Forelimb muscle (tissue), 1 donor: ENCODE measurements around the gene PRKAA1. TPM values are rescaled to one million over a fixed set of nuclear protein-coding genes. Genes with fewer than 3 reads are reported as not detected.

Experiments used
- DNase-seq: peaks from one replicate; pipeline ENCODE4 v3.0.0-alpha.2; 2013; ENCODE audit warnings: low read depth
- polyA plus RNA-seq: library from polyadenylated mRNA; unstranded; fragments of 120-200 nt; gene quantifications from one replicate; pipeline ENCODE4 v1.2.1, GENCODE V29; 2013; ENCODE audit not compliant: insufficient read length

PRKAA1 gene
- polyA plus RNA-seq, 1 donor: 31.9 TPM

- DNase-seq: no peak
These were observed 16.2 kb downstream of the PRKAA1 start for GRCh38 chr5:40781843-40782409.

GRCh38 chr5:40780858-40781257, 17.3 kb downstream of the PRKAA1 start:
- DNase-seq: no peak

- DNase-seq: no peak
These were observed 18.0 kb downstream of the PRKAA1 start for GRCh38 chr5:40780199-40780598.

- no peak for DNase-seq
These were observed 18.6 kb downstream of the PRKAA1 start for GRCh38 chr5:40779561-40779960.

GRCh38 chr5:40778133-40778532, 20.0 kb downstream of the PRKAA1 start:
- no peak for DNase-seq

GRCh38 chr5:40776658-40776977, 21.6 kb downstream of the PRKAA1 start:
- DNase-seq: no peak

- DNase-seq: no peak
These were observed 22.1 kb downstream of the PRKAA1 start for GRCh38 chr5:40775846-40776657.

GRCh38 chr5:40775085-40775845, 22.9 kb downstream of the PRKAA1 start:
- DNase-seq: no peak

GRCh38 chr5:40774623-40775022, 23.6 kb downstream of the PRKAA1 start:
- DNase-seq: no peak

- DNase-seq: no peak
These were observed 27.4 kb downstream of the PRKAA1 start for GRCh38 chr5:40770764-40771163.

- DNase-seq: no peak
These were observed 35.5 kb downstream of the PRKAA1 start for GRCh38 chr5:40762705-40763104.

- DNase-seq: no peak
These were observed 40.8 kb downstream of the PRKAA1 start for GRCh38 chr5:40757400-40757799.

GRCh38 chr5:40755407-40756365, 42.5 kb downstream of the PRKAA1 start, which contains the start of gene TTC33:
Gene TTC33 (minus strand): TSS chr5:40755961. CDS start chr5:40747018, 8,943 bp downstream.
- peak; percentile 81 for DNase-seq

GRCh38 chr5:40755093-40755406, 43.1 kb downstream of the PRKAA1 start:
- peak; percentile 67 for DNase-seq

- no peak for DNase-seq
These were observed 43.6 kb downstream of the PRKAA1 start for GRCh38 chr5:40754381-40755092.

- no peak for DNase-seq
These were observed 51.5 kb downstream of the PRKAA1 start for GRCh38 chr5:40746703-40747102.

GRCh38 chr5:40743771-40744170, 54.4 kb downstream of the PRKAA1 start:
- DNase-seq: no peak

GRCh38 chr5:40738502-40738901, 59.7 kb downstream of the PRKAA1 start:
- DNase-seq: no peak

GRCh38 chr5:40736103-40736875, 61.9 kb downstream of the PRKAA1 start:
- no peak for DNase-seq

- no peak for DNase-seq
These were observed 62.6 kb downstream of the PRKAA1 start for GRCh38 chr5:40735609-40736008.
